T follicular helper cell (primary cell): ENCODE data around the gene ASCL5.

ENCODE experiments used
- DNase-seq: peaks from one replicate; pipeline ENCODE4 v3.0.0-alpha.2; 2020; ENCODE audit warnings: low read depth

ASCL5 gene

DNA sequence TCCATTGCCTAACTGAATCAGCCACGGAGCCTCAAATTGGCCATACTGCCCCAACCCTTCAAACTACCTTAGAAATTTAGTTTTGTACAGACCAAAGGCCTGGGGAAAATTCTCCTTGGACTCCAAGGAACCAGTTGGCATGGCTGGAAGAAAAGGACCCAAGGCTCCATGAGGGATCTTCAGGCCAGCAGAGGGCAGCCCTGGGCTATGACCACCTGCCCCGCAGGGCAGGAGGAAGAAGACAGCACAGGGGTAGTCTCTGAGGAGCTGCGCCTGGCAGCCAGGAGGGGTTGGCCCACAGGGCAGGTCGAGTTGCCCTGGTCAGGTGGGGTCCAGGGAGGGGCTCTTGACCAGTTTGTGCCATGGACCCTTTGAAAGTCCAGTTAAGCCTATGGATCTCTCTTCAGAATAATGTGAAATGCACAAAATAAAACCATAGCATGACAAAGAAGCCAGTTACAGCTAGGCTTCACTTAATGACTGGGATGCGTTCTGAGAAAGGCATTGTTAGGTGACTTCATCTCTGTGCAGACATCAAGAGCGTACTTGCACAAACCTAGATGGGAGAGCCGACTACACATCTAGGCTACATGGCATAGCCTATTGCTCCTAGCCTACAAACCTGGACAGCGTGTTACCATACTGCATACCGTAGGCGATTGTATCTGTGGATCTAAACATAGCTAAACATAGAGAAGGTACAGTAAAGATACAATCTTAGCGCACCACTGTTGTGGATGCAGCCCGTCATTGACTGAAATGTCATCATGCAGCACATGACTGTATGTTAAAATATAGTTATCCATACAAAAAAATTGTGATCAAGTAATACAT is 40.9 kb downstream of the ASCL5 start:
- DNase-seq = no peak

DNA sequence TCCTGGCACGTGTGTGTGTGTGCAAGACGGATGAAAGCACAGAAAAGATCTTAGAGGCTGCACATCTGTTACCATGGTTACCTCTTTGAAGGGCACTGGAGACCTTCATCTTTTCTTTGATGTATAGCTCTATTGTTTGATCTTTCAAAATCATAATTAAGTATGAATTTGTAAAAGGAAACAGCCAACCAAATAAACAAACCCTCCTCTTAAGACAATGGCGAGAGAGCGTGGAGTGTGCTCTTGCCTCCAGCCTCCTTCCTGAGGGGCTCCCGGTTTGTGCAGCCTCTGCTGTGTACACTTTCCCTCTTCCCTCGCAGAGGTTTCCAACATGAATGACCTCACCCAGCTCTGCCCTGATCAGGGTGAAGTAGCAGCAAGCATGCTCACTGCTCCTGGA is 42.7 kb downstream of the ASCL5 start:
- DNase-seq = no peak

DNA sequence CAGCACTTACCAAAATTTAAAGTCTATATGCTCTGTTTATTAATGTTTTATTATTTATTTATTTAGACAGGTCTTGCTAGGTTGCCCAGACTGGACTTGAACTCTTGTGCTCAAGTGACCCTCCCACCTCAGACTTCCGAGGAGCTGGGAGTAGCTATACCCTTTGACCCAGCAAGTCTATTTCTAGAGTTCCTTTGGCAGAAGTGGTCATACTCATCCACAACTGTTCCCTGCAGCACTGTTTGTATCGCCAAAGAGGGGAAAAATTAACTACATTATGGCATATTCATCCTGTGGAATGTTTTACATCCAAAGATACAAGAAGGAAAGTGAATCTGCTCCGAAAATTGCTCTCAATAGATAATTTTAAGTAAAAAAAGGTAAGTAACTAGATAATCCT is 43.2 kb downstream of the ASCL5 start:
- DNase-seq = no peak

GRCh38 chr1:201080135-201080534 is 46.8 kb downstream of the ASCL5 start:
- DNase-seq = no peak

DNA sequence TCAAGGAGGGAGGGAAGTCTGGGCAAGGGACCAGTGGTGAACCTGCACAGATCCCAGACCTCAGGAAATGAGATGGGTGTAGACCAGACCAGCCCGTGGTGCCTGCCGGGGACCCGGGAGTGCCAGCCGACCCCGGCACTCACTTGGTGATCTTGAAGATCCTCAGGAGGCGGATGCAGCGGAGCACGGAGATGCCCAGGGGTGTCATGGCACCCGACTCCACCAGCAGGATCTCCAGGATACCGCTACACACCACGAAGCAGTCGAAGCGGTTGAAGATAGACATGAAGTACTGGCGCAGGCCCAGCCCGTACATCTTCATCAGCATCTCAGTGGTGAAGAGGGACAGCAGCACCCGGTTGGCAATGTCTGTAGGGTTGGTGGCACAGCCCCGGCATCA is 49.2 kb downstream of the ASCL5 start:
- DNase-seq = no peak

DNA sequence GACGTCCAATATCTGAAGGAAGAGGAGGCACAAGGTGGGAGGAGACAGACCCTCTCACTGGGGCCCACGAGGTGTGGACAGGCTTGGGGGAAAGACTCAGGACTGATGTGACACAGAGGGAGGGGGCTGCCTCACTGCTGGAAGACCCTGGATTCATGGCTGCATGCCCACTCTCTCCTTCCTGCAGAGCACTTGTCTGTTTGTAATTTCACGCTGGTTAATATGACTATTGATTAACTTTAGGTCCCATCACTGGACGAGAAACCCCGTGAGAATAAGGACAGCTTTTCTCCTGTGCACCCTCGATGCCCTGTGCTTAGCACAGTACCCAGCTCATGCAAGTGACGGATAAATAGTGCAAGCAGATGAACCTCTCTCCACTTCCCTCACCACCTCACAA is 49.9 kb downstream of the ASCL5 start:
- DNase-seq = no peak

DNA sequence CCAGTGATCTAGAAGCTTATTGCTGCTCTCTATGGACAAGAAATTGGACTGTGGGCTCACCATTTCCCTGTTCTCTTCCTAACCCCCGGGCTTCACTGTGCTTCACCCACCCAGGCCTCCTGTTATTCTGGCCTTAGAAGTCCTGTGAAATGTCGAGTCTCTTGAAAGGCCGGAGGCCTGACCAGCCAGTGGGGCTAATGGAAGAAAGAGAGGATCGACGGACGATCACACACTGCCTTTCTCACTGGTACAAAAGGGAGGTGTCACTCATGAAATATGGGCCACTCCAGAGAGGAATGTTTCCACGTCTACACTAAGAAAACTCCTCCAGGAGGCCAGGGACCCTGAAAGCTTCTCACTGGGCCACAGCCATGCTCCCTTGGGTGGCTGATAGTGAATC is 50.9 kb downstream of the ASCL5 start:
- DNase-seq = no peak

- no peak for DNase-seq
Observed at GRCh38 chr1:201074018-201074417, 53.0 kb downstream of the ASCL5 start.

- no peak for DNase-seq
Observed at GRCh38 chr1:201072922-201073321, 54.1 kb downstream of the ASCL5 start.

DNA sequence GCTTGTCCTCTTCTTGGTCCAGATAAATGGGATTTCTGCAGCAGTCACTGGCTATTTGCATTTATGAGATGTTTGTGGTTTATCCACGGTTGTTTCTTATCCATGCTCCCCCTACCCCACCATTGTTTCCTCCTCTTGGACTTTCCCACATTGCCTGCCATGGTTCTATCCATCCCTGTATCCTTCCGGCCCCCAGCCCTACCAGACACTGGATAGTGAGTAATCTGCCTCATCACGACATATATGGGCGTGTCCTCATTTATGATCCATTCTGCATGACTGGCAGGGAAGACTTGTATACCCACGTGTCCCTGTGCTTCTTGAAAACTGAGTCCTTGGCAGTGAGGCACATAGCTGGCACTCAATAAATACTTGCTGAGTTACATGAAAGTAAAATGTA is 54.8 kb downstream of the ASCL5 start:
- no peak for DNase-seq

GRCh38 chr1:201069636-201070035 is 57.3 kb downstream of the ASCL5 start:
- DNase-seq = no peak

DNA sequence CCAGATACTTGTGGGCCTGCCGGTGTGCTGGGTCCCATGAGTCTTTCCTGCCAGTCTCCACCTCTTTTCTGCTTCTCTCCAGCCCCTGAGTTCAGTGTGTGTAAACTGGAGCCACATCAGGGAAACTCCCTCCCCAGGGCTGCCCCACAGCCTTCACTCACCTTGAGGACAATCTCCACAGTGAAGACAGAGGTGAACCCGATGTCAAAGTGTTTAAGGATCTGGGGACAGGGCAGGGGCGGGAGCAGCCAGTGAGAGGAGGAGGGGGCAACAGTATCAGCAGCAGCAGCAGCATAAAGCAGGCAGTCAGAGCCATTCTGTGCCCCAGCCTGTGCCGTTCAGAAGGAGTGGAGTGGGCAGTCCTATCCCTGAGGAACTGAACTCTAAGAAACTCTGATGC is 58.0 kb downstream of the ASCL5 start:
- no peak for DNase-seq

GRCh38 chr1:201066986-201067385 is 60.0 kb downstream of the ASCL5 start:
- no peak for DNase-seq

GRCh38 chr1:201065686-201066085 is 61.3 kb downstream of the ASCL5 start:
- no peak for DNase-seq

DNA sequence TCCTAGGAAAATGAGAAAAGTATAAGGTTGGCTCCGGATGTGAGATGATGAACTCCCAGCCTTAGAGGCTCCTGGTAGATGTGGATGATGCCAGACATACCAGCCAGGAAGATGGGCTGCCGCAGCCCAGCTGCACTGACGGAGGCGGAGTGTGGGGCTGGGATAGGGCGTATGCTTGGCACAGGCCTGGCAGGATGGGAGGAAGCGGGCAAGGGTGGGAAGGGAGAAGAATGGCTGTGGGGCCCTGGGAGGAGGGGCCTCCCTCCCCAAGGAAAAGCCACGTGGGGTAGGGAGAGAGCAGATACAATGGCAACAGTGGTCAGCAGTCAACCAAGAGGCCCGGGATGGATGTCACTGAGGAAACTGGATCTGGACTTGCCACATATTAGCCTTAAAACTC is 62.2 kb downstream of the ASCL5 start:
- DNase-seq = no peak
